ENCODE measurements around the gene RGS17. TPM values are rescaled to one million over a fixed set of nuclear protein-coding genes. Genes with fewer than 3 reads are reported as not detected.
A peak's percentile ranks its signal among the peaks of the same experiment; 100 is the strongest.

Gene RGS17
- polyA plus RNA-seq, 3 donors from 2014 or later, result 0.82 to 3.5 TPM; not detected in 1

DNA sequence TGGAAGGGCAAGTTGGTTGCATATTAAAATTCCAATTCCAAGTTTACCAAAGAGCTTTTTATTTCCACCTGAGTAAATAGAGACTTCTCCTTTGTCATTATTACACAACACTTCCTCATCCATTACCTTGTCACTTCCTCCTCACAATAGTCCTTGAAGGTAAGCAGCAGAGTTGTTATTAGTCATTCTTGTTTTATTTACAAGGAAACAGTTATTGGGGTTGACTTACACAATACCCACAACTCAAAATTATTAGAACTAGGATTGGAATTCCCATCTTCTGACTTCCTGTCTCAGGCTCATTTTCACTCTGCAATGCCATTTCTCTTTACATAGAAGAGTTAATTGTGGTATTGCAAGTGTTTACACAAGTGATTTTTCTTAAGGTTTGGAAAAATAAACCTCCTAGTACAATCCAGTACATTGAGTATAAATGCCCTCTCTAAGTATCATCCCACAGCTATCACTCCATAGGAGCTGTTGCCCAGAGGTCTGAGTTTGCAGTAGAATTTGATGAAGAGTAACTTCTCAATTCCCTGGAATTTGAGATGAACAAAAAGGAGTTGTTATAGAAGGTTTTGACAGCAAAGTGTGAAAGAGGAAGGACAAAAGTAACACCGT, 99.6 kb downstream of the RGS17 start:
- H3K27me3 Mint-ChIP-seq (ENCODE audit: low read depth in 3 of 3), result no peaks in the 10 kb centered on the region
- no peak for DNase-seq
- no peak overlapping the region for H3K27ac Mint-ChIP-seq
- H3K36me3 Mint-ChIP-seq, result no peaks in the 10 kb centered on the region
- no peak overlapping the region for H3K4me3 Mint-ChIP-seq
- H3K4me1 Mint-ChIP-seq, result no peaks in the 10 kb centered on the region
- no peaks in the 10 kb centered on the region for H3K9me3 Mint-ChIP-seq

GRCh38 chr6:153028963-153029362, 102.1 kb downstream of the RGS17 start:
- Mint-ChIP-seq H3K36me3 (peaks cover 0 to 5% (median 0%) of the 10 kb centered on the region in 3 donors), H3K27ac (no peak overlapping the region), H3K4me1 (peaks cover 0 to 1% of the 10 kb centered on the region in 2 donors), H3K4me3 (no peak overlapping the region), H3K27me3 (ENCODE audit: low read depth in 3 of 3) (no peaks in the 10 kb centered on the region), H3K9me3 (no peaks in the 10 kb centered on the region)
- no peak for DNase-seq

GRCh38 chr6:153028286-153028685, 102.8 kb downstream of the RGS17 start:
- Mint-ChIP-seq H3K27me3 (ENCODE audit: low read depth in 3 of 3) (no peaks in the 10 kb centered on the region), H3K4me3 (no peak overlapping the region), H3K27ac (no peak overlapping the region), H3K36me3 (peaks cover 0 to 5% (median 0%) of the 10 kb centered on the region in 3 donors), H3K4me1 (peaks cover 0 to 1% of the 10 kb centered on the region in 2 donors), H3K9me3 (no peaks in the 10 kb centered on the region)
- no peak for DNase-seq

- H3K27ac Mint-ChIP-seq, result no peak overlapping the region
- no peak for DNase-seq
Measured at GRCh38 chr6:153027480-153027879, 103.6 kb downstream of the RGS17 start.

DNA sequence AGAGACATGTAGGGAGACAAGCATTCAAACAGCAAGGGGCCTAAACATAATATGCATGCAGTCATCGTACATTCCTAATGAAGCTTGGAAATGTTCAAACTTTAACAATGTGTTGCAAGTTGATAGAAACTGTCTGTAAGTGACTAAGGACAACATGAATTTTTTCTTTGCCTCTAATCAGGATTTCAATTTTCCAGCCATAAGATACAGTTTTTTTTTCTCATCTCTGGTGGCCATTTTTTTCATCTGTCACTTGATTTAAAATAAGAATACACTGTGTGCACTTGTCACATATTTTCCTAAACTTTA, 106.4 kb downstream of the RGS17 start:
- H3K27ac Mint-ChIP-seq, result no peak overlapping the region
- H3K27me3 Mint-ChIP-seq (ENCODE audit: low read depth in 3 of 3), result peaks cover 0 to 2% (median 0%) of the 10 kb centered on the region in 3 donors
- H3K4me1 Mint-ChIP-seq, result peaks cover 0 to 1% of the 10 kb centered on the region in 2 donors
- no peaks in the 10 kb centered on the region for H3K9me3 Mint-ChIP-seq
- no peak for DNase-seq
- H3K36me3 Mint-ChIP-seq, result peaks cover 0 to 10% (median 0%) of the 10 kb centered on the region in 3 donors
- H3K4me3 Mint-ChIP-seq, result no peak overlapping the region

More at GRCh38 chr6:153027480-153027879, 103.6 kb downstream of the RGS17 start:
- no peaks in the 10 kb centered on the region for H3K9me3 Mint-ChIP-seq
- no peak overlapping the region for H3K4me3 Mint-ChIP-seq
- H3K27me3 Mint-ChIP-seq (ENCODE audit: low read depth in 3 of 3), result no peaks in the 10 kb centered on the region
- H3K4me1 Mint-ChIP-seq, result peaks cover 0 to 1% of the 10 kb centered on the region in 2 donors
- H3K36me3 Mint-ChIP-seq, result peaks cover 0 to 7% (median 0%) of the 10 kb centered on the region in 3 donors

DNA sequence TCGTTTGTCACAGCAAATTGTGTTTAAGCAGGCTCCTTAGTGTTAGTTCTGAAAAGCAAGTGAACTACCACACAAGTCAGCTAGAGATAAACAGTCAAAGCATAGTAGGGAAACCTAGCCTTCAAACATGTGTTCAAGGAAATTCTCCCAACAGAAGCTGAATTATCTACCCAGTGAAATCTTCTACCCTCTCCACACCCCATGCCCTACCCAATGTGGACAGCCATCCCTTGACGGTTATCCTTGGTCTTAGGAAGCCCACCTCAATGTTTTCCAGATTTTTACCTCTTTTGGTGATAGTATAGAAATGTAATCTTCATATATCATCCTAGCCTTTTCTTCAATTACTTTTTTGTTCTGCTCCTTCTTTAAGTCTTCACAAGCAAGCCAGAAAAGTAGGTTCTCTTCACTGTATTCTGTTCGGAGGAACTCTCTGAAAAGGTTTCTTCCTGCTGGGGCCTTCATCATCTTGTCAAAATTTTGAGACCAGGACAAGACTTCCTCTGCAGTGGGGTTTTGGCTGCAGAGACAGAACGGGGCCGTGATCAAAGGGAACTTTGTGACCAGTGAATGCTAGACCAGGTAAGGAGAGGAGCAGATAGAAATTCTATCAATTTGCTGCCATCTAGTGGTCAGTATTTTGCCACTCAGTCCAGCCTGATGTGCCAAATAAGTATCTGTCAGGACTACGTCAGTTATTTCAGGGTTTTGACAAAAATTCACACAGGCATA, 106.9 kb downstream of the RGS17 start:
- H3K27ac Mint-ChIP-seq, result no peak overlapping the region
- peaks cover 0 to 10% (median 0%) of the 10 kb centered on the region in 3 donors for H3K36me3 Mint-ChIP-seq
- peak; percentile 45 to 52 (median 49) for DNase-seq
- H3K9me3 Mint-ChIP-seq, result no peaks in the 10 kb centered on the region
- peaks cover 0 to 2% (median 0%) of the 10 kb centered on the region in 3 donors for H3K27me3 Mint-ChIP-seq (ENCODE audit: low read depth in 3 of 3)
- H3K4me3 Mint-ChIP-seq, result no peak overlapping the region
- H3K4me1 Mint-ChIP-seq, result peaks cover 0 to 1% of the 10 kb centered on the region in 2 donors

GRCh38 chr6:153018355-153018754, 112.7 kb downstream of the RGS17 start:
- H3K27me3 Mint-ChIP-seq (ENCODE audit: low read depth in 3 of 3), result peaks cover 2 to 7% (median 5%) of the 10 kb centered on the region in 3 donors
- DNase-seq, result no peak
- H3K4me1 Mint-ChIP-seq, result no peaks in the 10 kb centered on the region
- H3K9me3 Mint-ChIP-seq, result no peaks in the 10 kb centered on the region
- H3K4me3 Mint-ChIP-seq, result no peak overlapping the region
- H3K36me3 Mint-ChIP-seq, result peaks cover 0 to 10% (median 0%) of the 10 kb centered on the region in 3 donors
- no peak overlapping the region for H3K27ac Mint-ChIP-seq

- Mint-ChIP-seq H3K4me3 (no peak overlapping the region), H3K36me3 (peaks cover 0 to 8% (median 0%) of the 10 kb centered on the region in 3 donors), H3K9me3 (no peaks in the 10 kb centered on the region), H3K4me1 (no peaks in the 10 kb centered on the region), H3K27me3 (ENCODE audit: low read depth in 3 of 3) (peaks cover 2 to 7% (median 5%) of the 10 kb centered on the region in 3 donors), H3K27ac (peak overlapping the region in 1 of 6 donors; percentile 69)
- no peak for DNase-seq
Measured at GRCh38 chr6:153016846-153017245, 114.2 kb downstream of the RGS17 start.

DNA sequence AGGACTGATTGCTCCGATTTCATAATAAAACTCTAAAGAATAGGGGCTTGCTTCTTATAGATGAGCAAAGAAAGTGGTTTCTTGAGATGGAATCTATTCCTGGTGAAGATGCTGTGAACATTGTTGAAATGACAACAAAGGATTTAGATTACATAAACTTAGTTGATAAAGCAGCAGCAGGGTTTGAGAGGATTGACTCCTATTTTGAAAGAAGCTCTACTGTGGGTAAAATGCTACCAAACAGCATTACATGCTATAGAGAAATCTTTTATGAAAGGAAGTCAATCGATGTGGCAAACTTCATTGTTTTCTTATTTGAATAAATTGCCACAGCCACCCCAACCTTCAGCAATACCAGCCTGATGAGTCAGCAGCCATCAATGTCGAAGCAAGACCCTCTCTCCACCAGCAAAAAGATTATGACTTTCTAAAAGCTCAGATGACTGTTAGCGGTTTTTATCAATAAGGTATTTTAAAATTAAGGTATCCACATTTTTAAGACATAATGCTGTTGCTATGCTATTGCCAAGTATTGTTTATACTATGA, 115.9 kb downstream of the RGS17 start:
- no peak for DNase-seq
- Mint-ChIP-seq H3K4me3 (no peak overlapping the region), H3K9me3 (no peaks in the 10 kb centered on the region), H3K4me1 (no peaks in the 10 kb centered on the region), H3K27ac (no peak overlapping the region), H3K27me3 (ENCODE audit: low read depth in 3 of 3) (peaks cover 2 to 7% (median 3%) of the 10 kb centered on the region in 3 donors), H3K36me3 (peaks cover 0 to 5% (median 0%) of the 10 kb centered on the region in 3 donors)

- no peaks in the 10 kb centered on the region for H3K4me1 Mint-ChIP-seq
- no peak overlapping the region for H3K27ac Mint-ChIP-seq
- DNase-seq, result no peak
- H3K27me3 Mint-ChIP-seq (ENCODE audit: low read depth in 3 of 3), result peaks cover 2 to 7% (median 3%) of the 10 kb centered on the region in 3 donors
- H3K36me3 Mint-ChIP-seq, result peaks cover 0 to 5% (median 0%) of the 10 kb centered on the region in 3 donors
- H3K4me3 Mint-ChIP-seq, result no peak overlapping the region
- no peaks in the 10 kb centered on the region for H3K9me3 Mint-ChIP-seq
Measured at GRCh38 chr6:153013438-153013837, 117.6 kb downstream of the RGS17 start.

DNA sequence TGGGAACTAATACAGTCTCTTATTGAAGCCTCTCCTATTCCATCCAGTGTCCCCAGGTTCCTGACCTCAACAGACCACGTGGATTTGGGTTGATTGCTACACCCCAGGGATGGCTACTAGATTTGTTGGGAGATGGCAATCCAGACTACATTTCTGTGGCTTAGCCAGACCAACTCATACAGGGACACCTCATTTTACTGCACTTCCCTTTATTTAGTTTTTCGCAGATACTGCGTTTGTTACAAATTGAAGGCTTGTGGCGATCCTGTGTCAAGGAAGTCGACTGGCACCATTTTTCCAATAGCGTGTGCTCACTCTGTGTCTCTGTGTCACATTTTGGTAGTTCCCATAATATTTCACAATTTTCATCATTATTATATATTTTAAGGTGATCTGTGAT, 118.2 kb downstream of the RGS17 start:
- Mint-ChIP-seq H3K27me3 (ENCODE audit: low read depth in 3 of 3) (peaks cover 2 to 7% (median 3%) of the 10 kb centered on the region in 3 donors), H3K4me3 (no peak overlapping the region), H3K4me1 (no peaks in the 10 kb centered on the region), H3K27ac (no peak overlapping the region), H3K9me3 (no peaks in the 10 kb centered on the region), H3K36me3 (peaks cover 0 to 5% (median 0%) of the 10 kb centered on the region in 3 donors)
- DNase-seq, result no peak

GRCh38 chr6:153003366-153003690, 127.8 kb downstream of the RGS17 start:
- DNase-seq, result no peak
- Mint-ChIP-seq H3K4me3 (peak overlapping the region; percentile 96 to 99 (median 97)), H3K4me1 (peaks cover 41 to 59% of the 10 kb centered on the region in 2 donors), H3K9me3 (no peaks in the 10 kb centered on the region), H3K27me3 (ENCODE audit: low read depth in 3 of 3) (peaks cover 0 to 4% (median 0%) of the 10 kb centered on the region in 3 donors), H3K27ac (peak overlapping the region; percentile 91 to 97 (median 96)), H3K36me3 (peaks cover 0 to 3% (median 0%) of the 10 kb centered on the region in 3 donors)

DNA sequence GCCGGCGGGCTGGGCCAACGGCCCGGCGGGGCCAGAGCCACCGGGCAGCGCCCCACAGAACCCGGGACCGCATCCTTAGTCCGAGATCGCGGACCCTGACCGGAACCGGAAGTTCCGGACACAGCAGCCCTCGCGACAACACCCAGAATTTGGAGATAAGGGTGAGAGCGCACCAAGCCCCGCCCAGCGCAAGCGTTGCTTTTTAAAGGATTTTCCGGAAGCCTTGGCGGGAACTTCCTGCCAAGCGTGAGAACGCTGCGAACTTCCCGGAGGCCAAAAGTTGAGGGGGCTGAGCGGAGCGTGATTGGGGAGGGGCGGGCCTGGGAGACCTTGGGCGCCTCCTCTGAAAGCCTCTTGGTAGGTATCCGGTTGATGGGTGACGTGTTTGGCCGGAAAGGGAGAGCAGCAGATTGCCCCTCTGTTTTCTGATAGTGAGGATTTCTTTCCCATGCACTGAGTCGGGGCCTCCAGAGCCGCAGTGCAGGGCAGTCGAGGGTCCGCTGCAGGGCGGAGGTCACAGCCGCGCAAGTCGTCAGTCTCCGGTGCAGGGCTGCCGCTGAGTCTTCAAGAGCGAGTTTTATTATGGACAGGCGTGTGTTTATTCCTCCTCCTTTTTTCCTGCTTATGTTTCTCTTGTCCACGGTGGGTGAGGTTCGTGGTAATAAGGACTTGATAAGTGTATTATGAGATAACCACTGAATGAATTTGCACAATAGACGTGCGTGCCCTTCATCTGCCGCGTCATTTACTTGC, 128.3 kb downstream of the RGS17 start, which contains the start of gene MTRF1L:
Gene MTRF1L, minus strand, starts transcription at position 97 of the 753 bp plus-strand sequence. Its CDS starts 24 bp downstream, at position 73.
- H3K9me3 Mint-ChIP-seq, result no peaks in the 10 kb centered on the region
- peak within 1 kb of the TSS; percentile 96 to 99 (median 97) for H3K4me3 Mint-ChIP-seq
- peak within 1 kb of the TSS; percentile 91 to 97 (median 96) for H3K27ac Mint-ChIP-seq
- peaks cover 41 to 59% of the 10 kb centered on the region in 2 donors for H3K4me1 Mint-ChIP-seq
- H3K27me3 Mint-ChIP-seq (ENCODE audit: low read depth in 3 of 3), result peaks cover 0 to 4% (median 0%) of the 10 kb centered on the region in 3 donors
- peak; percentile 80 to 85 (median 85) for DNase-seq
- H3K36me3 Mint-ChIP-seq, result peaks cover 0 to 3% (median 0%) of the 10 kb centered on the region in 3 donors
